Measurements from ENCODE around the gene MFNG.

DNA sequence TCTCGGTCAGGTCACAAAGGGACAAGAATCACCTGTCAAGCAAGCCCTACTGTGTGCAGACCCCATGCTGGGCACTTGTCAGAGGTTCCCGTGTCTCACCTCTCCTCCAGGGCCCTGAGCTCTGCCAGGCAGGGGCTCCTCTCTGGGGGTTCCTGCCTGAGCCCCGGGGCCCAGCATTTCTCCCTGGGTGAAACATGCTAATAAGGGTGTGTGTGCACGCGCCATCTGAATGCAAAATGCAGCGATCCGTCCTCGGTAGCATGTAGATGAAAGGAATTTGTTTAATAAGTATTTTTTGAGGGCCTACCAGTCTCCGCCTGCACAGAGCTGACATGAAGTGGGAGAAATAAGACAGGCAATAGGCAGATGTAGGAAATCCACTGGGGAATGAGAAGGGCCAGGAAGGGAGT is 64.7 kb downstream of the MFNG start:
- TF ChIP-seq, protein P1, sequence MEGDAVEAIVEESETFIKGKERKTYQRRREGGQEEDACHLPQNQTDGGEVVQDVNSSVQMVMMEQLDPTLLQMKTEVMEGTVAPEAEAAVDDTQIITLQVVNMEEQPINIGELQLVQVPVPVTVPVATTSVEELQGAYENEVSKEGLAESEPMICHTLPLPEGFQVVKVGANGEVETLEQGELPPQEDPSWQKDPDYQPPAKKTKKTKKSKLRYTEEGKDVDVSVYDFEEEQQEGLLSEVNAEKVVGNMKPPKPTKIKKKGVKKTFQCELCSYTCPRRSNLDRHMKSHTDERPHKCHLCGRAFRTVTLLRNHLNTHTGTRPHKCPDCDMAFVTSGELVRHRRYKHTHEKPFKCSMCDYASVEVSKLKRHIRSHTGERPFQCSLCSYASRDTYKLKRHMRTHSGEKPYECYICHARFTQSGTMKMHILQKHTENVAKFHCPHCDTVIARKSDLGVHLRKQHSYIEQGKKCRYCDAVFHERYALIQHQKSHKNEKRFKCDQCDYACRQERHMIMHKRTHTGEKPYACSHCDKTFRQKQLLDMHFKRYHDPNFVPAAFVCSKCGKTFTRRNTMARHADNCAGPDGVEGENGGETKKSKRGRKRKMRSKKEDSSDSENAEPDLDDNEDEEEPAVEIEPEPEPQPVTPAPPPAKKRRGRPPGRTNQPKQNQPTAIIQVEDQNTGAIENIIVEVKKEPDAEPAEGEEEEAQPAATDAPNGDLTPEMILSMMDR (IDR thresholded peaks at IDR 0.05): no peak
- no peak for TF ChIP-seq POLR2A (IDR thresholded peaks at IDR 0.05)
- TF ChIP-seq POLR2AphosphoS5 (IDR thresholded peaks at IDR 0.05): no peak

Data from prostate gland (tissue), 2 donors.